Activated CD4-positive, alpha-beta T cell treated with anti-CD3 and anti-CD28 coated beads for 36 hours (primary cell): ENCODE results near the gene CRY1. TPM values are rescaled to one million over a fixed set of nuclear protein-coding genes. Genes with fewer than 3 reads are reported as not detected.
A peak's percentile ranks its signal among the peaks of the same experiment; 100 is the strongest.

ENCODE experiments used
- ATAC-seq: fragments of 200-7000 bp; cut with Tn5 transposase; one replicate; pipeline ENCODE4 v1.10.0; 2021; ENCODE audit warnings: mild to moderate bottlenecking, moderate library complexity
- CTCF ChIA-PET: fragments of 350-600 bp; sonication (Branson Sonifier 250); formaldehyde crosslinking; loops from one replicate; lab custom pipeline; 2021; ENCODE audit warnings: antibody characterized with exemption; lab: Charles Lee
- POLR2A ChIA-PET: fragments of 350-600 bp; sonication (Branson Sonifier 250); formaldehyde crosslinking; loops from one replicate; lab custom pipeline; 2021; ENCODE audit warnings: antibody characterized with exemption, inconsistent platforms; lab: Charles Lee
- DNase-seq: peaks from one replicate; pipeline ENCODE4 v3.0.0-alpha.2; 2020
- H3K27ac Mint-ChIP-seq: one replicate; pipeline ENCODE4 v1.8.0; 2021; ENCODE audit warnings: mixed read lengths
- H3K27me3 Mint-ChIP-seq: one replicate; pipeline ENCODE4 v1.8.0; 2021; ENCODE audit warnings: mixed read lengths
- H3K36me3 Mint-ChIP-seq: one replicate; pipeline ENCODE4 v1.8.0; 2021; ENCODE audit warnings: low read depth, mixed read lengths
- H3K4me1 Mint-ChIP-seq: one replicate; pipeline ENCODE4 v1.8.0; 2021; ENCODE audit warnings: mixed read lengths
- H3K4me3 Mint-ChIP-seq: one replicate; pipeline ENCODE4 v1.8.0; 2021; ENCODE audit warnings: mild to moderate bottlenecking, moderate library complexity, mixed read lengths
- H3K9me3 Mint-ChIP-seq: one replicate; pipeline ENCODE4 v1.8.0; 2021; ENCODE audit warnings: low read depth, mixed read lengths
- intact Hi-C, 2 experiments: fragments of 100-400 bp; cut with DNase I in 1 of 2; cut with micrococcal nuclease in 1 of 2; formaldehyde crosslinking; loops; one replicate each; pipeline versions ENCODE4 v1.14.2 to v1.15.1; 2022 to 2024; cut with DNase I, micrococcal nuclease
- total RNA-seq, 2 experiments: library from RNA; stranded (reverse); gene quantifications; one replicate each; pipeline ENCODE4 v1.2.3, GENCODE V29; 2021

Gene CRY1
- total RNA-seq, 2 experiments from 2014 or later, result 14.8 to 17.7 TPM

GRCh38 chr12:107127482-107128430, 34.4 kb upstream of the CRY1 start:
- H3K27ac Mint-ChIP-seq, result no peak overlapping the region
- H3K4me3 Mint-ChIP-seq, result no peak overlapping the region
- CTCF ChIA-PET, result interaction anchor here (0.8 to 2.0 kb wide), 5 partner anchors 13 to 493 kb away, joined by 3 to 8 read pairs (median 3); no protein-coding TSS in a partner anchor
- peaks cover 2% of the 10 kb centered on the region for H3K27me3 Mint-ChIP-seq
- POLR2A ChIA-PET, result no interaction called here
- H3K36me3 Mint-ChIP-seq, result no peaks in the 10 kb centered on the region
- DNase-seq (no peak), ATAC-seq (no peak)
- intact Hi-C loops, result loop anchor here in 1 of 2 experiments (10.0 kb wide), 1 partner anchor 757 kb away; no protein-coding TSS in a partner anchor
- H3K4me1 Mint-ChIP-seq, result no peaks in the 10 kb centered on the region
- no peaks in the 10 kb centered on the region for H3K9me3 Mint-ChIP-seq

- CTCF ChIA-PET, result interaction anchor here (0.7 to 2.0 kb wide), 8 partner anchors 12 to 517 kb away, joined by 3 to 8 read pairs (median 3); no protein-coding TSS in a partner anchor
- Mint-ChIP-seq H3K4me1 (no peaks in the 10 kb centered on the region), H3K36me3 (no peaks in the 10 kb centered on the region), H3K27me3 (peaks cover 9% of the 10 kb centered on the region), H3K4me3 (no peak overlapping the region), H3K27ac (no peak overlapping the region), H3K9me3 (no peaks in the 10 kb centered on the region)
- ATAC-seq (peak; percentile 33), DNase-seq (no peak)
- intact Hi-C loops, result loop anchor here in 1 of 2 experiments (10.0 kb wide), 1 partner anchor 758 kb away; no protein-coding TSS in a partner anchor
- POLR2A ChIA-PET, result no interaction called here
Measured at GRCh38 chr12:107126796-107127481, 33.6 kb upstream of the CRY1 start.

- no peak for ATAC-seq
- ChIA-PET CTCF (interaction anchor here (1.1 to 2.0 kb wide), 6 partner anchors 10 to 484 kb away, joined by 3 to 8 read pairs (median 6); no protein-coding TSS in a partner anchor), POLR2A (no interaction called here)
- Mint-ChIP-seq H3K27ac (no peak overlapping the region), H3K27me3 (peaks cover 14% of the 10 kb centered on the region), H3K36me3 (no peaks in the 10 kb centered on the region), H3K9me3 (no peaks in the 10 kb centered on the region), H3K4me1 (no peaks in the 10 kb centered on the region), H3K4me3 (no peak overlapping the region)
- intact Hi-C loops, result loop anchor here in 1 of 2 experiments (10.0 kb wide), 1 partner anchor 759 kb away; no protein-coding TSS in a partner anchor
- no peak for DNase-seq
Measured at GRCh38 chr12:107125833-107126232, 32.5 kb upstream of the CRY1 start.

- CTCF ChIA-PET, result interaction anchor here (0.8 to 1.7 kb wide), 4 partner anchors 8 to 485 kb away, joined by 4 to 7 read pairs (median 4); no protein-coding TSS in a partner anchor
- POLR2A ChIA-PET, result no interaction called here
- Mint-ChIP-seq H3K36me3 (no peaks in the 10 kb centered on the region), H3K27ac (no peak overlapping the region), H3K4me1 (no peaks in the 10 kb centered on the region), H3K4me3 (no peak overlapping the region), H3K9me3 (no peaks in the 10 kb centered on the region), H3K27me3 (peaks cover 14% of the 10 kb centered on the region)
- intact Hi-C loops, result loop anchor here in 1 of 2 experiments (10.0 kb wide), 1 partner anchor 762 kb away; no protein-coding TSS in a partner anchor
- DNase-seq (no peak), ATAC-seq (no peak)
Measured at GRCh38 chr12:107122452-107122958, 29.2 kb upstream of the CRY1 start.

DNA sequence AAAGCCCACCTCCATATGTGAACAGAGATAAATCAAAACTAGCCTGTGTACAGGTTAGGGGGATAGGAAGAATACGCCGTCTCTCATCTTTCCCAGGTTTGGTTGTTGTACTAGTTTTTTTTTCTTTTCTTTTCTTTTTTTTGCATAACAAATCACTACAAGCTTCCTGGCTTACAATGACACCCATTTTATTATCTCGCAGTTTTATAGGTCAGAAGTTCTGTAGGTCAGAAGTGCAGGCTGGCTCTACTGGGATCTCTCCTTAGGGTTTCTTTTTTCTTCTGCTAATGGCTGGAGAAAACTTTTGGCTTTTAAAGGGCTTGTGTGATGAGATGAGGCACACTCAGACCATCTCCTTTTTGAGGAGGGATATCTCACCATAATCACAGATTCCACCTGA, 25.7 kb upstream of the CRY1 start:
- DNase-seq, result no peak
- H3K4me3 Mint-ChIP-seq, result no peak overlapping the region
- intact Hi-C loops, result no loop called here
- no peaks in the 10 kb centered on the region for H3K9me3 Mint-ChIP-seq
- H3K27ac Mint-ChIP-seq, result no peak overlapping the region
- ChIA-PET POLR2A (no interaction called here), CTCF (no interaction called here)
- H3K36me3 Mint-ChIP-seq, result no peaks in the 10 kb centered on the region
- H3K27me3 Mint-ChIP-seq, result peaks cover 16% of the 10 kb centered on the region
- no peak for ATAC-seq
- H3K4me1 Mint-ChIP-seq, result no peaks in the 10 kb centered on the region

DNA sequence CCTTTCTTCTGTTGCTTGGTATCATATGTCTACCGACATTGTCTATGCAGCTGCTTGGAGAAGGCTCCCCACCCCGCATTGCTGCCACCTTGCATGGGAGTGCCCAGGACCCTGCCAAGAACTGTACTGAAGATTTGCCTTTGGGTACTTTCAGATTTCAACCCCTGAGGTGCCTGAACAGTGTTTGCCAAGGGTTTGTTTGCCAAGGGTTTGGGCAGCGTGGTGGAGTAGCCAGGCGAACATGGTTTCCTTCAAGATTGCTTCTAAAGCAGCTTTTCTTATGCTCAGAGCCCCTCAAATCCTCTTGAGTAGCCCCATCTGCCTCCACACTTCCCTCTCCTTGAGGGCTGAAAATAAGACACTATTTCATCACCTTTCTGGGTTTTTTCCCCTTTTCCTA, 25.3 kb upstream of the CRY1 start:
- DNase-seq (no peak), ATAC-seq (no peak)
- Mint-ChIP-seq H3K36me3 (no peaks in the 10 kb centered on the region), H3K9me3 (no peaks in the 10 kb centered on the region), H3K4me3 (no peak overlapping the region), H3K4me1 (no peaks in the 10 kb centered on the region), H3K27me3 (peaks cover 16% of the 10 kb centered on the region), H3K27ac (no peak overlapping the region)
- CTCF ChIA-PET, result interaction anchor here (1.1 kb wide), 1 partner anchor 488 kb away, joined by 3 read pairs; no protein-coding TSS in a partner anchor
- POLR2A ChIA-PET, result no interaction called here
- intact Hi-C loops, result no loop called here

DNA sequence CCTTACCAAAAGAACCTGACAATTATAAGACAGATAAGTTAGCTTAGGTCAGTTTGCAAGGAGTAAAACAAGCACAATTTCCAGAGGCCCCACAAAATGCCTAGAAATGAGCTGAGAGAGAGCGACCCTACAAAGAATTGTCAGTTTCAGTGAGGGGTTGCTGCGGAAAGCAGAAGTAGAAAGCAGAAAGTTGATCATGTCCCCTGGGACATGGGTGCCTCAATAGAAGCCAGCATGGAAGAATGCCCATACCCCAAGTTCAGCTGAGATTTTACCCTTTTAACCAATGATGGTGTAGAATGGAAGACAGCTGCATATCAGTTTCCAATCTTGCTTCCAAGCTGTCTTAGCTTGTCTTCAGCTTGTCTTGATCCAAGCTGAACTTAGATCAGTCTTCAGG, 21.8 kb upstream of the CRY1 start:
- CTCF ChIA-PET, result interaction anchor here (0.5 to 2.0 kb wide), 7 partner anchors 12 to 66 kb away, joined by 3 to 8 read pairs (median 3); no protein-coding TSS in a partner anchor
- Mint-ChIP-seq H3K36me3 (no peaks in the 10 kb centered on the region), H3K27ac (no peak overlapping the region), H3K27me3 (peaks cover 11% of the 10 kb centered on the region), H3K9me3 (no peaks in the 10 kb centered on the region), H3K4me3 (no peak overlapping the region), H3K4me1 (no peaks in the 10 kb centered on the region)
- POLR2A ChIA-PET, result no interaction called here
- intact Hi-C loops, result no loop called here
- ATAC-seq (no peak), DNase-seq (no peak)

DNA sequence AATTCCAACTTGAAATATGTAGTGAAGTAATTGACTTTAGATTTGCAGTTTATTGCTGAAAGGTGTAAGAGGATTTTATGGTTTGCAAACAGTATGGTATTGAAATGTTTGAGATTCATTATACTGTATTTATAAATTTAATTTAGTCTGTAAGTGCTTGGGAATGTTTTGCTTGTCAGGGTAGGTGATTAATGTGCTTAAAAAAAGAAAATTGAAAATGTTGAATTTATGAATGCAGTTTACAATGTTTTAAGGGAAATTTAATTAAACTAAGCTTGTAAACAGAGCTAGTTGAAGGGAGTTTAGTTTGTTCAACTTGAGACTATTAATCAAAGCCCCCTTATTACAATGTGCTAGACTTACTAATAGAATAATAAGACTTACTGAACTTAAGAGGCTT, 18.0 kb upstream of the CRY1 start:
- intact Hi-C loops, result no loop called here
- CTCF ChIA-PET, result interaction anchor here (0.8 to 1.7 kb wide), 3 partner anchors 20 to 21 kb away, joined by 3 to 6 read pairs (median 4); no protein-coding TSS in a partner anchor
- no peaks in the 10 kb centered on the region for H3K4me1 Mint-ChIP-seq

GRCh38 chr12:107109726-107110719, 16.7 kb upstream of the CRY1 start:
- Mint-ChIP-seq H3K27me3 (peaks cover 16% of the 10 kb centered on the region), H3K4me3 (no peak overlapping the region), H3K27ac (no peak overlapping the region), H3K4me1 (peaks cover 2% of the 10 kb centered on the region), H3K36me3 (no peaks in the 10 kb centered on the region), H3K9me3 (no peaks in the 10 kb centered on the region)
- CTCF ChIA-PET, result no interaction called here
- intact Hi-C loops, result no loop called here
- DNase-seq (no peak), ATAC-seq (no peak)
- POLR2A ChIA-PET, result interaction anchor here (0.6 kb wide), 1 partner anchor 11 kb away, joined by 4 read pairs; no protein-coding TSS in a partner anchor

More for the DNA sequence above, 18.0 kb upstream of the CRY1 start:
- POLR2A ChIA-PET, result no interaction called here
- Mint-ChIP-seq H3K4me3 (no peak overlapping the region), H3K36me3 (no peaks in the 10 kb centered on the region), H3K27me3 (peaks cover 14% of the 10 kb centered on the region), H3K9me3 (no peaks in the 10 kb centered on the region), H3K27ac (no peak overlapping the region)
- ATAC-seq (no peak), DNase-seq (no peak)

DNA sequence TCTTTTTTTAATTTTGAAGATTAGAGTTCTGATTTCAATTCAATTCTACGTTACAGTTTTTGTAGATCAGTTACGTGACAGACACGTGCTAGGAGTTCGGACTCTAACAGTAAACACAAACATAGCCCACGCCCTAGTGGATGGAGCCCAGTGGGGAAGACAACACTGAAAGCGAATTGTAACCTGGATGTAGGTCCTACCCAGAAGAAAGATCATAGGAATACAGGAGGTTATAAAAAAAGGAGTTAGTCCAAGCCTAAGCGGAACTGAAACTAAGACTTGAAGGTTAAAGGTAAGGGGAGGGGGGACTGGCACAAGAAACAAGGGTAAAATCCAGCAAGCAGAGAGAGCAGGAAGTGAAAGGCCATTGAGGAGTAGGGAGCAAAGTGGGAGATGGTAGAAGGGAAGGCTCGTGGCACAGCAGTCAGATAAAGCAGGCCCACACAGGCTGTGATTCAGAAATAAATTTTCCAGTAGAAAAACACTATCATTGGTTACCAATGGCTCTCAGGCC, 15.7 kb upstream of the CRY1 start:
- ATAC-seq, result no peak
- intact Hi-C loops, result no loop called here
- peaks cover 16% of the 10 kb centered on the region for H3K27me3 Mint-ChIP-seq
- CTCF ChIA-PET, result interaction anchor here (0.8 to 1.3 kb wide), 2 partner anchors 22 to 1407 kb away, joined by 3 to 5 read pairs; no protein-coding TSS in a partner anchor
- H3K36me3 Mint-ChIP-seq, result no peaks in the 10 kb centered on the region
- no peak for DNase-seq
- no peaks in the 10 kb centered on the region for H3K9me3 Mint-ChIP-seq
- peaks cover 5% of the 10 kb centered on the region for H3K4me1 Mint-ChIP-seq
- H3K4me3 Mint-ChIP-seq, result no peak overlapping the region
- H3K27ac Mint-ChIP-seq, result no peak overlapping the region
- POLR2A ChIA-PET, result no interaction called here
